Activated T-cell treated with anti-CD3 and anti-CD28 coated beads for 24 hours (primary cell): ENCODE results near the gene ASB3.
"Not testable (repeated sequence)": the region's sequence is repeated elsewhere in the genome, so short reads cannot be mapped to it uniquely, and the experiment has no call there.

Experiments used
- DNase-seq: peaks from one replicate; pipeline ENCODE4 v3.0.0-alpha.2; 2020; ENCODE audit warnings: low read depth

ASB3 gene

DNA sequence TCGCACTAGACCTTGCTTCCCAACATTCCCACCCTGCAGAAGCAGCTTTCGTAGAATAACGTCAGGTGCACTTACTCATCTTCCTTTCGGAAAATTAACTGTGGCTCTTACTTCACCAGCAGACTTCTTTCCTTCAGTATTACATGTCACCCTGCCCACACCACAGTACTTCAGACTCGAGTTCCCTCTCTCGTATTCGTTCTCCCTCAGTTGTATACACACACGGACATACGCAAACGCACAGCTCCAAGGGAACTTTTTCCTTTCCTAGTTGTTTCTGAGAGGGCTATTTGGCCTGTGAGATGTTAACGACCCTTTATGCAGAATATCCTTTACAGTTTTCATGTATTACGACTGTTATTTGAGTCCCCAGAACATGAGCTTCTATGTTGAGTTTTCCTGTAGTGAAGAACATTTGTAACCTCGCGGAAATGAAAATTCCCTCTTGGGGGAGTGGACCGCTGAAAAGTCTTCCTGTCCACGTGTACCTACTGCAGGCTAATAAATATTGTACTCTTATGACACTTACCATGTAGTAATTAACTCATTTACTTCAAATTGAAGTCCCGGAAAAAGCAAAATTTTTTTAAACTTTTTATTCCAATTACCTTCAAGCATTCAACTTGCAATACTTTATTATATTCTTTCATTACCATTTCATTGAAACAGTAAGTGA lies 999 bp upstream of the ASB3 start:
- peak; percentile 8 for DNase-seq

DNA sequence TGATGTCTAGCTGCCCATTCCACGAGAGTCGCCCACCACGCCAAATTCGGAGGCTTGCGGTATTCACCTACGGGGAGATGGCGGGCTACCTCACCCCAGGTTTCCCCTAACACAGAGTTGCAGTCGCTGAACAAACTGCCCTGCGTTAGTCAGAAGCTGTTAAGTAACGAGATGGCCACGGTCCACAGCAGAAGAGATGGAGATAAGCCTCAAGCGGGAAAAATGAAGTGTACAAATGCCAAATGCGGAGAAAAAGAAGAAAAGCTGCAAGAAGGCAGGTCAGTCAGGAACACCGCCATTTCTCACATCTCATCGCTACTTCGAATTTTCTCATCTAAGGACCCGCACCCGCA lies 425 bp downstream of the ASB3 start:
- DNase-seq, result peak; percentile 4

DNA sequence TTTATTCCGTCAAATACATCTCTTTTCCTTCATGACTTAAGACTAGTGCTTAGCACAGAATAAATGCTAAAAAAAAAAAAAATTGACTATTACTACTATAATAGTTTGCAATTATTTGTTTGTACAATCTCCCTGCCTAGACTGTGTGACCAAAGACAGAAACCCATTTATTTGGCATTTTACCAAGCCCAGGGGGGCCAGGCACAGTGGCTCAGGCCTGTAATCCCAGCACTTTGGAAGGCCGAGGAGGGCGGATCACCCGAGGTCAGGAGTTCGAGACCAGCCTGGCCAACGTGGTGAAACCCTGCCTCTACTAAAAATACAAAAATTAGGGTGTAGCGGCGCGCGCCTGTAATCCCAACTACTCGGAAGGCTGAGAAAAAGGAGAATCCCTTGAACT lies 1.4 kb downstream of the ASB3 start:
- no peak for DNase-seq

DNA sequence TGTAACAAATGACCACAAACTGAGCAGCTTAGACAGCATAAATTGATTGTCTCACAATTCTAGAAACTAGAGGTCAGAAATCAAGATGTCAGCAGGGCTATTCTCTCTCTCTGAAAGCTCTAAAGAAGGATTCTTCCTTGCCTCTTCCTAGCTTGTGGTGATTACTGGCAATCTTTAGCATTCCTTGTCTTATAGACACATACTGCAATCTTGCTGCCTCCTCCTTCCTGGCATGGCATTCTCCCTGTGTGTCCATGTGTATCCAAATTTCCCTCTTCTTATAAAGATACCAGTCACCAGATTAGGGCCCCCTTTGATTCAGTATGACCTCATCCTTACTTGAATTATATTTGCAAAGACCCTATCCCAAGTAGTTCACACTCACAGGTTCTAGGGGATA lies 2.3 kb downstream of the ASB3 start:
- DNase-seq, result no peak

DNA sequence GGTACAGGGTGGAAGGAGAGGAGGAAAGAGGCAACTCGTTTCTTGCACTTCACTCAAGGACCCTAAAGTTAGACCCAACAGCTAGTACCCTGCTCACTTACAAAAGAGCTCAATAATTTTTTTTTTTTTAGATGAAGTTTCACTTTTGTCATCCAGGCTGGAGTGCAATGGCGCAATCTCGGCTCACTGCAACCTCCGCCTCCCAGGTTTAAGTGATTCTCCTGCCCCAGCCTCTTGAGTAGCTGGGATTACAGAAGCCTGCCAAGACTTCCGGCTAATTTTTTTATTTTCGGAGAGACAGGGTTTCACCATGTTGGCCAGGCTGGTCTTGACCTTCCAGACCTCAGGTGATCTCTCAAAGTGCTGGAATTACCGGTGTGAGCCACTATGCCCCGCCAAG lies 4.1 kb downstream of the ASB3 start:
- no peak for DNase-seq

DNA sequence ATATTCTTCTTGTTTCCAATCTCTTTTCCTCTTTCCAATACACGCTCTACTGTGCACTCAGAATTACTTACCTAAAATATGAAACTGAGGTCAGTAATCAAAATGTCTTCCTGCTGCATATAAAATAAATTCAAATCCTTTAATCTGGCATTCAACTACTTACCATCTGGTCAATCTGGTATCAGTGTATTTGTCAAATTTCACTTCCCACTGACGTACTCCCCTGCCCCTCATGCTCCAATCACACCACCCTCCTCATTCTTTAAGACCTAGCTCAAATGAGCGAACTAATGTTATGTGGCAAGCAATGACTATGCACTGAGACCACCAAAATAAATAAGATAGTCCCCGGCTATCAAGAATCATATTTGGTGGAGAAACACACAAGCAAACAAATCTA lies 6.7 kb downstream of the ASB3 start:
- DNase-seq, result no peak

DNA sequence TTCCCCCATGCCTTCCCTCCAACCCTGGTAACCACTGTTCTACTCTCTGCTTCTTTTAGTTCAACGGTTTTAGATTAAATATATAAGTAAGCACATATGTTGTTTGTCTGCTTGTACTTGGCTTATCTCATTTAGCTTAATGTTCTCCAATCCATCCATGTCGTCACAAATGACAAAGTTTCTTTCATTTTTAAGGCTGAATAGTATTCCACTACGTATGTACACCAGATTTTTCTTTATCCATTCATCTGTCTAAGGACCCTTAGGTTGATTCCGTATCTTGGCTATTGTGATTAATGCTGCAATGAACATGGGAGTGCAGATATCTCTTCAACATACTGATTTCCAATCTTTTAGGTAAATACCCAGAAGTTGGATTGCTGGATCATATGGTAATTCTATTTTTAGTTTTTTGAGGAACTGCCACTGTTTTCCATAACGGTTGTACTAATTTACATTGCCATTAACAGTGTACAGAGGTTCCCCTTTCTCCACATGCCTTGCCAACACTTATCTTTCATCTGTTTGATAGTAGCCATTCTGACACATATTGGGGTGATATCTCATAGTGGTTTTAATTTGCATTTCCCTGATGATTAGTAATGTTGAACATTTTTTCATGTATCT lies 8.1 kb downstream of the ASB3 start:
- DNase-seq, result no peak

DNA sequence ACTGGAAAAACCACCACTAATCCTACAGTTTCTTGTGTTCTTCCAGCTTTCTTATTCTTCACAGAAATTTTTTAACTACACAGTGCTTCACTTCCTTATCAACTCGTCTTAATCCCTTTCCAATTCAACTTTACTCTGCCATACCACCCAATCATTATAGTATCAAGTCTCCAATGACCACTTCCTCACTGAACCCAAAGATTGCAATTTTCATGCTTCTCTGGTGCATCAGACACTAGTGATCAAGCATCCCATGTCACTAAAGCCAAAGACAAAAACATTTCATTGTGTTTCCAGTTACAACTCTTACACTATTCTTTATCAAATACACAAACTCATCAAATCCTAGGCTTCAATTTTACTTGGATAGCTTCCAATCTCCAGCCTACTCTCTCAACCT lies 9.6 kb downstream of the ASB3 start:
- no peak for DNase-seq

DNA sequence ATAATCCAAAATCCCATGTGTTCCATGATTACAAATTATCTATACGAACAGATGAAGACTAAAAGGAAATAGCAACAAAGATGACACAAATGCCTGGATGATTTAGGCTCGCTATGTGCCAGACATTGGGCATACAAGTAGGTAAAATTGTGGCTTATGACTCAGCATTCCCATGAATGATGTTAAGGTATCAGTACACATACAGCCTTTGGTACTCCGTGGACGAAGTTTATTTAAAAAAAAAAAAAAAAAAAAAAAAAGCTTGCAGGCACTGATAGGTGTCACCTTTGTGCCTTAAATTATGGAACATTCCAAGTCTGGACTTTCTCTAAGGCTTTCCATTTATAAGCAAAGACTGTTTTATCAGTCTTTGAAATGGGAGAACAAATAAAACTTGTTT lies 16.5 kb downstream of the ASB3 start:
- DNase-seq, result no peak

DNA sequence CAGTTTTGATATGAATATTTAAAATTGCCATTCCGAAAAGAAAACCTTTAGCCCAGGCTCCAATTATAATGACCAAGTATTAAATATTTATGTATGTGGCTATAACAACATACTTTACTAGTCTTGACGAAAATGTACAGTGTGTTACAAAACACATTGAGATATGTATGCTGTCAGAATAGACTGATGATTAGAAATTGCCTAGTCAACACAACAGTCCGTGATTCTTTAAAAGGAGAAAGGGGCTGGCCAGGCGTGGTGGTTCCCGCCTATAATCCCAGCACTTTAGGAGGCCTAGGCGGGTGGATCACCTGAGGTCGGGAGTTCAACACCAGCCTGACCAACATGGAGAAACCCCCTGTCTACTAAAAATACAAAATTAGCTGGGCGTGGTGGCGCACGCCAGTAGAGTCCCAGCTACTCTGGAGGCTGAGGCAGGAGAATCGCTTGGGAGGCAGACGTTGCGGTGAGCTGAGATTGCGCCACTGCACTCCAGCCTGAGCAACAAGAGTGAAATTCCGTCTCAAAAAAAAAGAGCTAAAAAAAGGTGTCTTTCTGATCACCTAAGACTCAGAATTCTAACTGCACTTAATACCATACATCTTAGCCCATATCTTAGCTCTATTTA lies 17.3 kb downstream of the ASB3 start:
- no peak for DNase-seq

DNA sequence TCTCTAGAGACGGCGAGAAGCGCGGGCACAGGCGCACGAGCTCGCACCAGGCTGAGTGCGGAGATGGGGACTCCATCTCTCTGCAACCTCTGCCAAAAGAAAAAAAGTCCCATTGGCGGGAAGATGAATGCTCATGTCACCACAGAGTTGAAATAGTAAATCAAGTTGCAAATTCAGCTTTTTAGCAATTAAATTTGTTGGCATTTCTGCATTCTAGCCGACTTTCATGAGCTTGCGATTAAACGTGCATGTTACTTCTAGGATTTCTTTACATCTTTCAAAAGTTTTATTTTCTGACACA lies 18.6 kb downstream of the ASB3 start:
- no peak for DNase-seq

DNA sequence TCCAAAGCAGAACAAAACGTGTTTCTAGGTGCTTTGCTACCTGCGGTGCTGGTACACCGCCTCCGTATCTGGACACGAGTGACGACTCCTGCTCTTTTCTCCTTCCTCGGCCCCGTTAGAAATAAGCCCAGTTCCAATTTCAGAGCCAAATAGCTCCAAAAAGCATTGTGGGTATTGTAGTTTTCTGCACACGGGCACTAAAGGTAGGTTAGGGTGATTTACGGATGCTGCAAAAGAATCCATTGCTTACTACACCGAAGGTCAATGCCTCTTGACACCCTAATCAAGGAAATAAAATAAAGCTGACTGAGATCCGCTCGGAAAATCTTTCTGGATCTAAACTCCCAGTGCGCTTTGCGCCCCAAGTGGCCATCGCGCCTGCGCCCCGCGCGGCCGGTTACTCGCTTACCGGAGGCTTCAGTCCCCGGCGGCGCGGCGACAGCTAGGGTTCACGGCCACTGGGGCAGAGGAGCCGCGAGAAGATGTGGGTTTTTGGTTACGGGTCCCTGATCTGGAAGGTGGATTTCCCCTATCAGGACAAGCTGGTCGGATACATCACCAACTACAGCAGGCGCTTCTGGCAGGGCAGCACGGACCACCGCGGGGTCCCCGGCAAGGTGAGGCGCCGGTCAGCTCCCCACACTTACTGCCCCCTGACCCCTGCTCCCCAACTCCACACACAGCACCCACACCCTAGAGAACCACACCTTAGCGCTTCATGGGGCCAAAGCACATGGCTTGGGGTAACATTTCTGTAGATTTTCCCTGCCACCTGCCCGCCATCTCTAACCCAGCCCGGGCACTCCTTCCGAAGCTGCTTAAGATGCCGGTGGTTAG lies 19.1 kb downstream of the ASB3 start, which contains the start of gene CHAC2:
CHAC2 (plus strand) TSS at position 400 of the 837 bp plus-strand sequence; CDS start at position 483, 83 bp downstream.
- DNase-seq, result peak; percentile 83

DNA sequence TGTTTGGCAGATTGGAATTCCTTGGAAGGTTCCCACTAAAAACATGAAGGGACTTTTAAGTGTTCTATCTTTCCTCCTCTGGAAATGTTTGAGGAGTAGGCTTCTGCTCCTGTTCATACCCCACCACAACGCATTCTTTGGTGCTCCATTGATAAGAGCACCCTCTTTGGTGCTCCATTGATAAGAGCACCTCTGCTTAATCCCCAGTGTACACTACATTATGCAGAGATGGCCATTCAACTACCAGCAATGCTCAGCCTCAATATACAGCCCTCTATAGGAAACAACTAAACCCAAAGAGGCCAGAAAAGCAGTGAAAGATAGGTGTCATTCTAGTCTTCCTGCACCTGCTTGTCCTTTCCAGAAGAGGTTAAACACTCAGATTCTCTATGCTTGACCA lies 21.0 kb downstream of the ASB3 start:
- DNase-seq, result no peak

DNA sequence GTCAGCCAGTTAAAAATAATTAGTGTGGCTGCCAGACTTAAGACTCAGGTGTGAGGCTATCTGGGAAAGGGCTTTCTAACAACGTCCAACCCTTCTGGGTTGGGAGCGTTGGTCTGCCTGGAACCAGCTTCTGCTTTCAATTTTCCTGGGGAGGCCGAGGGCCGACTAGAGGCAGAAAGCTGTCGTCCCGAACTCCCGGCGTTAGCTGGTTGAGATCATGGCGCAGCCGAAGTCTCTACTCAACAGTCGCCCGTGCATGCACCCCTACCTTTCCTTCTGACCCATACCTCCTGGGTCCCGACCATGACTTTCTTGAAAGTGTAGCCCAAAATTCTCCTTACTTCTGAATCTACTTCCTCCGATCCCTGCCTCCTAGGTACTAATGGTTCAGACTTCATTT lies 29.5 kb downstream of the ASB3 start:
- not testable (repeated sequence) for DNase-seq

DNA sequence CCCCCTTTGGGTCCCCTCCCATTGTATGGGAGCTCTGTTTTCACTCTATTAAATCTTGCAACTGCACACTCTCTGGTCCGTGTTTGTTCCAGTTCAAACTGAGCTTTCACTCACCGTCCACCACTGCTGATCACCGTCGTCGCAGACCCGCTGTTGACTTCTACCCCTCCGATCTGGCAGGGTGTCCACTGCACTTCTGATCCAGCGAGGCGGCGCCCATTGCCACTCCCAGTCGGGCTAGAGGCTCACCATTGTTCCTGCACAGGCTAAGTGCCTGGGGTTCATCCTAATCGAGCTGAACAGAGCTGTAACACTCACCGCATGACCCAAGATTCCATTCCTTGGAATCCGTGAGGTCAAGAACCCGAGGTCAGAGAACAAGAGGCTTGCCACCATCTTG lies 30.1 kb downstream of the ASB3 start:
- no peak for DNase-seq

DNA sequence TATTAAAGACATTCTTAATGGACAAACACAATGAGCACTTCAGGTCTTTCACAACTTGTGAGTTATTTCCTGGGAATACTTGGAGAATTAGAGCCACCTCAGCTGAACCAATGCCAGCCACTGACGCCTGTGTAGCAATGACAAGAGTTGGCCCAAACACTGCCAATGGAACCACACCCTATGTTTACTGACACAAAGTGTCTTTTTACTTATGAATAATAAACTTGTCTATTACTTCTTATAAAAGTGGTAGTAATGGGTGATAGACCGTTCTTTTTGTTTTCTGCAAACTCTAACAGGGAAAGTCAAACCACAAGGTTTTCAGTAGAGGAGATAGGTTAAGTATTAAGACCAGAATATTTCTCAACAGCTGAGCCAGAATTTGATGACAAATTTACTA lies 31.6 kb downstream of the ASB3 start:
- DNase-seq, result no peak

DNA sequence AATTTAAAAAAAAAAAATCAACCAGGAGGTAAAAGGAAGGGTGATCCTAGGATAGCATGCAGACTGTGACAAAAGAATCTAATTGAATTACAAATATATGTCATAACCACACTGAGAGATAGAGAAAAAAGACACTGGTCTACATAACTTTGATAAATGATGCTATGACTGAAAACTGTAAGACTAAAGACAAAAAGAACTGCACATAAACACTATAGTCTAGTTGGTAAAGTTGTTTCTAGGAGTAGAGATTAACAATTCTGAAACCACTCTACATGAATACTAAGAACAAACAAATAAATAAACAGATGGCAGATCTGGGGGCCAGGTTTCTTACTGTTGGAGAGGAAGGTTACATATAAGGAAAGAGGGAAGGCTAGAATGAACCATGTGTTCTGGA lies 33.7 kb downstream of the ASB3 start:
- no peak for DNase-seq

DNA sequence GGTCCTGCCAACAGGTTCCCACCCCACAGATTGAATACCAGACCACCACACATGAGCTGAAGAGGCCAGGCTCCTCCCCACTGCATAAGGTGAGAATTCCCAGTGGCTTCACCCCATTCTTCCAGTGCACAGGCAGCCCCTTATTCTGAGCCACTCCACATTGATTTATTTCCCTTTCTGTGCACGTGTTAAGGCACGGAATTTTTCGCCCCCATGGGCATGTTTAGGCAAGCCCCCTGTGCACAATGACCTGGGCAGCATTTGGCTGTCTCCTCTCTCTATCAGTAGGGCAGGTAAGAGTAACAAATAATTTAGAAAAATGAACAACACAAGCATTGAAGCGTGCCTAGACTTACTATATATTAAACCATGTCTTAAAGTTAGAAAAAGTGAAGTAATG lies 34.4 kb downstream of the ASB3 start:
- DNase-seq, result no peak

DNA sequence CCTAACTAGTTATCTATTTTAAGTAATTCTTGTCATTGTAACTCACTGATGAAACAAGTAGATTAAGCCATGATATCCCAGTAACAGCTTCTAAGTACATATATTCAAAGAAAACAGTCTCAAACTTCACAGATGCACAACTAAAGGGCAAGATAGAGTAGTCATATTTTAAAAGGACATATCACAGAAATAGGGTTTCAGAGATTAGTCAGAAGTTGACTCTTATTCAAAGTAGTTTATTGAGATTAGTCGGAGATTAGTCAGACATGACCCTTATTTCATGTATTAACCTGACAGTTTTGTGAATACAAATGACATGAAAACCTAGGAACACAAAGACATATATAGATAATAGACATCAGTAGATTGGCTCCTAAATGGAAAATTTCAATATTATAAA lies 35.0 kb downstream of the ASB3 start:
- no peak for DNase-seq

DNA sequence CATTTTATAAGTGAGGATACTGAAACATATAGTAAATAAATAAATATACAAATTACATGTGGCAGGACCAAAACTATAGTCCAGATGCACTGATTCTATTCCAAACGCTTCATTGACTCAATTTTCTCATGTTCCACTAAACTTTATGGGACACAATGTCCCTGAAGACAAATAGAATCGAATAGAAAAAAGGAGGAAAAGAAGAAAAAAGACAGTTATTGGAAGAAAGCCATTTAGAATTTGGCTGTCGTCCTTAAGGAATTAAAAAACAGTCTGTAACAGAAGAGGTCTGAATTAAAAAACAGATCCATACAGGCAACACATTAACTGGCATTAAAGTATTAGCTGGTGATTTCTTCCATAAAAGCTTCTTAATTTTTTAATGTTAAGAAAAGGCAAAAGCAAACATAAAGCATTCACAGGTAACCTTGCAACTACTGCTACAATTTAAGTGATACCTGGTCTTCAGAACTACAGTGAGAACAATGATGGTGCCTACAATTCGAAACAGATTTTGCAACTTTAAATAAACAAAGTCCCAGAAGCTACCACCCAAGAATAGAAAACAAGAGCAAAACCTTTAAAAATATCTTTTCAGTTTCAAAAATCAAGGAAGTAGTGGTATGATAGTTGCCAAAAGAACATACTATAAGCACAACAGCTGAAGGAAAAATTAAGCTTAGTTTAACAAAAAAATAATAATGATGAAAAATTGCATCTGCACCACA lies 36.5 kb downstream of the ASB3 start:
- no peak for DNase-seq

DNA sequence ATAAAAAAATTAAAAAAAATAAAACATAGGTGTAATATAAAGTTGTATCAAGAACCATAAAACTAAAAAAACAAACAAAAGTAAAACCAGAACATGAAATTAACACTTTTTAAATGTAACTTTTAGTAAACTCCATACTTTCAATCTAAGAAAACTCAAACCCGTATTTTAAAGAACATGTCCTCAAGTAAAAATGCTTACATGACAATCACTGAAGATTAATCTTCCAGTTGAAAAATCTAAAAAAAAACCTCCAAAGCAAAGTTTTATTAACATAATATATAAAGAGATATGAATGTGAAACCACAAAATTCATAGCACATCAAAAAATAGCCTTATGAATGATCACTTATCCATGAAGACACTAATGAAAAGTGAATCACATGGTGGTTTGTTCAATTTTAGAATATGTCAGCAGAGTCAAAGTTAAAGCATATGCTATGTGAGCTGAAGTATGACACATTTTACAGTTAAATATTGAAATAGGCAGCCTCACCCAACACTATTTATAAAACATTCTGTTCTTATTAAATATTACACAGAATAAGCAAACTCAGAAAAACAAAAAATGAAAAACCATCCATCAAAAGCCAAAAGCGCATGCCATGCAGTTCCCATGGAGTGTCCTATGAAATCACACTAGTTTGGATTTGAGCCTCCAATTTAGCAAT lies 42.2 kb downstream of the ASB3 start:
- DNase-seq, result no peak

DNA sequence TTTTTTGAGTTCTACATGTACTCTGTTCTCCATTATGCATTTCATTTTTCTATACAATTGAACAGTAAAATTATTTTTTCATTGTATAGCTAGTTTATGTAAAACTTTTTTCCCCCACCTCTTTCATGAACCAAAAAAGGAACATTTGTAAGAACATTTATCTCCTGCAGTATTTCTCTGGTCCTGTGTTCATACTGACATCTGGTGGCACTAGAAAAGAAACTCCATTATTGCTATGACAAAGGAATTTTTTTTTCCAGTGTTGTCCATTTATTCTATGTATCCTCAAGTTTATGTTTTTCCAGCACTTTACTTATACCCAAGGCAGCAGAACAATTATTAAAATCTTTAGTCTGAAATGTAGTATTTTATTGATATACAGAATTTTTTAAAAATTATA lies 46.6 kb downstream of the ASB3 start:
- no peak for DNase-seq
